ENCODE data around the gene MAPKAP1. TPM values are rescaled to one million over a fixed set of nuclear protein-coding genes. Genes with fewer than 3 reads are reported as not detected.

The MAPKAP1 gene
- total and polyA plus RNA-seq, 2 of the 13 experiments (the other 11 are each of a cell fraction or from before 2014, with no cell fraction given): 45.0 to 64.3 TPM

DNA sequence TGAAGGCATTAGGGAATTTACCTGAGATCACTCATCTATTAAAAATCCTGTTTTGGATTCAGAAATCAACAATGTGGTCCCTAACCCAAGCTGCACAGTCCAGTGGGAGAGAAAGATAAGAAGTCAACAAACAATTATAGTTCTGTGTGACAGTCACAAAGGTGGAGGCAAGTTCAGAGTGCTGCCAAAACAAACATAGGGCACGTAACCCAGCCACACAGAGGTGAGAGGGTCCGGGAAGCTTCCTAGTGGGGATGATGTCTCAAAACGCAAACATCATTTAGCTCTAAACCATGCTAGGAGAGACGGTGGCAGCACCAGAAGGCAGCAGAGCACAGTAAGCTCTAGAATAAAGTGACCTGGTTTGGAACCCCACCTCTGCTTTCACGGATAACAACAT is 158.9 kb downstream of the MAPKAP1 start (continued):
- TF ChIP-seq, protein P1, sequence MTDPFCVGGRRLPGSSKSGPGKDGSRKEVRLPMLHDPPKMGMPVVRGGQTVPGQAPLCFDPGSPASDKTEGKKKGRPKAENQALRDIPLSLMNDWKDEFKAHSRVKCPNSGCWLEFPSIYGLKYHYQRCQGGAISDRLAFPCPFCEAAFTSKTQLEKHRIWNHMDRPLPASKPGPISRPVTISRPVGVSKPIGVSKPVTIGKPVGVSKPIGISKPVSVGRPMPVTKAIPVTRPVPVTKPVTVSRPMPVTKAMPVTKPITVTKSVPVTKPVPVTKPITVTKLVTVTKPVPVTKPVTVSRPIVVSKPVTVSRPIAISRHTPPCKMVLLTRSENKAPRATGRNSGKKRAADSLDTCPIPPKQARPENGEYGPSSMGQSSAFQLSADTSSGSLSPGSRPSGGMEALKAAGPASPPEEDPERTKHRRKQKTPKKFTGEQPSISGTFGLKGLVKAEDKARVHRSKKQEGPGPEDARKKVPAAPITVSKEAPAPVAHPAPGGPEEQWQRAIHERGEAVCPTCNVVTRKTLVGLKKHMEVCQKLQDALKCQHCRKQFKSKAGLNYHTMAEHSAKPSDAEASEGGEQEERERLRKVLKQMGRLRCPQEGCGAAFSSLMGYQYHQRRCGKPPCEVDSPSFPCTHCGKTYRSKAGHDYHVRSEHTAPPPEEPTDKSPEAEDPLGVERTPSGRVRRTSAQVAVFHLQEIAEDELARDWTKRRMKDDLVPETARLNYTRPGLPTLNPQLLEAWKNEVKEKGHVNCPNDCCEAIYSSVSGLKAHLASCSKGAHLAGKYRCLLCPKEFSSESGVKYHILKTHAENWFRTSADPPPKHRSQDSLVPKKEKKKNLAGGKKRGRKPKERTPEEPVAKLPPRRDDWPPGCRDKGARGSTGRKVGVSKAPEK (CRISPR knock-in tag; IDR thresholded peaks at IDR 0.05; ENCODE audit: borderline replicate concordance): peak; percentile 56; the same call in 1 of the 2 replicates
- TF ChIP-seq FLYWCH1 (CRISPR knock-in tag; IDR thresholded peaks at IDR 0.05): no peak
- no peak for TF ChIP-seq ZNF652 (CRISPR knock-in tag; IDR thresholded peaks at IDR 0.05; ENCODE audit: borderline replicate concordance, low read depth)
- TF ChIP-seq MEIS2 (CRISPR knock-in tag; IDR thresholded peaks at IDR 0.05): peak; percentile 71
- TF ChIP-seq ZNF572 (CRISPR knock-in tag; IDR thresholded peaks at IDR 0.05): no peak
- no peak for TF ChIP-seq MED8 (CRISPR knock-in tag; IDR thresholded peaks at IDR 0.05; ENCODE audit: insufficient replicate concordance)
- no peak for TF ChIP-seq SKI (IDR thresholded peaks at IDR 0.05; ENCODE audit: partially characterized antibody)
- no peak for TF ChIP-seq MED13 (CRISPR knock-in tag; IDR thresholded peaks at IDR 0.05)
- TF ChIP-seq, protein P2, sequence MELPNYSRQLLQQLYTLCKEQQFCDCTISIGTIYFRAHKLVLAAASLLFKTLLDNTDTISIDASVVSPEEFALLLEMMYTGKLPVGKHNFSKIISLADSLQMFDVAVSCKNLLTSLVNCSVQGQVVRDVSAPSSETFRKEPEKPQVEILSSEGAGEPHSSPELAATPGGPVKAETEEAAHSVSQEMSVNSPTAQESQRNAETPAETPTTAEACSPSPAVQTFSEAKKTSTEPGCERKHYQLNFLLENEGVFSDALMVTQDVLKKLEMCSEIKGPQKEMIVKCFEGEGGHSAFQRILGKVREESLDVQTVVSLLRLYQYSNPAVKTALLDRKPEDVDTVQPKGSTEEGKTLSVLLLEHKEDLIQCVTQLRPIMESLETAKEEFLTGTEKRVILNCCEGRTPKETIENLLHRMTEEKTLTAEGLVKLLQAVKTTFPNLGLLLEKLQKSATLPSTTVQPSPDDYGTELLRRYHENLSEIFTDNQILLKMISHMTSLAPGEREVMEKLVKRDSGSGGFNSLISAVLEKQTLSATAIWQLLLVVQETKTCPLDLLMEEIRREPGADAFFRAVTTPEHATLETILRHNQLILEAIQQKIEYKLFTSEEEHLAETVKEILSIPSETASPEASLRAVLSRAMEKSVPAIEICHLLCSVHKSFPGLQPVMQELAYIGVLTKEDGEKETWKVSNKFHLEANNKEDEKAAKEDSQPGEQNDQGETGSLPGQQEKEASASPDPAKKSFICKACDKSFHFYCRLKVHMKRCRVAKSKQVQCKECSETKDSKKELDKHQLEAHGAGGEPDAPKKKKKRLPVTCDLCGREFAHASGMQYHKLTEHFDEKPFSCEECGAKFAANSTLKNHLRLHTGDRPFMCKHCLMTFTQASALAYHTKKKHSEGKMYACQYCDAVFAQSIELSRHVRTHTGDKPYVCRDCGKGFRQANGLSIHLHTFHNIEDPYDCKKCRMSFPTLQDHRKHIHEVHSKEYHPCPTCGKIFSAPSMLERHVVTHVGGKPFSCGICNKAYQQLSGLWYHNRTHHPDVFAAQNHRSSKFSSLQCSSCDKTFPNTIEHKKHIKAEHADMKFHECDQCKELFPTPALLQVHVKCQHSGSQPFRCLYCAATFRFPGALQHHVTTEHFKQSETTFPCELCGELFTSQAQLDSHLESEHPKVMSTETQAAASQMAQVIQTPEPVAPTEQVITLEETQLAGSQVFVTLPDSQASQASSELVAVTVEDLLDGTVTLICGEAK (IDR thresholded peaks at IDR 0.05): no peak
- TF ChIP-seq, protein P2 (CRISPR knock-in tag; IDR thresholded peaks at IDR 0.05): no peak
- no peak for TF ChIP-seq POLR2G (IDR thresholded peaks at IDR 0.05; ENCODE audit: low read depth, low read length)
- TF ChIP-seq, protein P3, sequence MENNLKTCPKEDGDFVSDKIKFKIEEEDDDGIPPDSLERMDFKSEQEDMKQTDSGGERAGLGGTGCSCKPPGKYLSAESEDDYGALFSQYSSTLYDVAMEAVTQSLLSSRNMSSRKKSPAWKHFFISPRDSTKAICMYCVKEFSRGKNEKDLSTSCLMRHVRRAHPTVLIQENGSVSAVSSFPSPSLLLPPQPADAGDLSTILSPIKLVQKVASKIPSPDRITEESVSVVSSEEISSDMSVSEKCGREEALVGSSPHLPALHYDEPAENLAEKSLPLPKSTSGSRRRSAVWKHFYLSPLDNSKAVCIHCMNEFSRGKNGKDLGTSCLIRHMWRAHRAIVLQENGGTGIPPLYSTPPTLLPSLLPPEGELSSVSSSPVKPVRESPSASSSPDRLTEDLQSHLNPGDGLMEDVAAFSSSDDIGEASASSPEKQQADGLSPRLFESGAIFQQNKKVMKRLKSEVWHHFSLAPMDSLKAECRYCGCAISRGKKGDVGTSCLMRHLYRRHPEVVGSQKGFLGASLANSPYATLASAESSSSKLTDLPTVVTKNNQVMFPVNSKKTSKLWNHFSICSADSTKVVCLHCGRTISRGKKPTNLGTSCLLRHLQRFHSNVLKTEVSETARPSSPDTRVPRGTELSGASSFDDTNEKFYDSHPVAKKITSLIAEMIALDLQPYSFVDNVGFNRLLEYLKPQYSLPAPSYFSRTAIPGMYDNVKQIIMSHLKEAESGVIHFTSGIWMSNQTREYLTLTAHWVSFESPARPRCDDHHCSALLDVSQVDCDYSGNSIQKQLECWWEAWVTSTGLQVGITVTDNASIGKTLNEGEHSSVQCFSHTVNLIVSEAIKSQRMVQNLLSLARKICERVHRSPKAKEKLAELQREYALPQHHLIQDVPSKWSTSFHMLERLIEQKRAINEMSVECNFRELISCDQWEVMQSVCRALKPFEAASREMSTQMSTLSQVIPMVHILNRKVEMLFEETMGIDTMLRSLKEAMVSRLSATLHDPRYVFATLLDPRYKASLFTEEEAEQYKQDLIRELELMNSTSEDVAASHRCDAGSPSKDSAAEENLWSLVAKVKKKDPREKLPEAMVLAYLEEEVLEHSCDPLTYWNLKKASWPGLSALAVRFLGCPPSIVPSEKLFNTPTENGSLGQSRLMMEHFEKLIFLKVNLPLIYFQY (CRISPR knock-in tag; IDR thresholded peaks at IDR 0.05; ENCODE audit: borderline replicate concordance): no peak
- no peak for TF ChIP-seq BHLHE40 (IDR thresholded peaks at IDR 0.05; ENCODE audit: low read length)
- TF ChIP-seq ZNF431 (CRISPR knock-in tag; IDR thresholded peaks at IDR 0.05; ENCODE audit: borderline replicate concordance, low read depth): no peak
- no peak for TF ChIP-seq ZNF670 (CRISPR knock-in tag; IDR thresholded peaks at IDR 0.05; ENCODE audit: borderline replicate concordance)

All from HepG2 (cell line).